Hypothalamus (tissue), 51 donors: ENCODE results near the gene SORBS2.

Experiments
- DNase-seq, 51 donors: peaks; one replicate each; lab custom pipeline; 2025; lab: John Stamatoyannopoulos, UW

Gene SORBS2

GRCh38 chr4:185836241-185837084, 24.5 kb upstream of the SORBS2 start:
- DNase-seq, result no peak

DNA sequence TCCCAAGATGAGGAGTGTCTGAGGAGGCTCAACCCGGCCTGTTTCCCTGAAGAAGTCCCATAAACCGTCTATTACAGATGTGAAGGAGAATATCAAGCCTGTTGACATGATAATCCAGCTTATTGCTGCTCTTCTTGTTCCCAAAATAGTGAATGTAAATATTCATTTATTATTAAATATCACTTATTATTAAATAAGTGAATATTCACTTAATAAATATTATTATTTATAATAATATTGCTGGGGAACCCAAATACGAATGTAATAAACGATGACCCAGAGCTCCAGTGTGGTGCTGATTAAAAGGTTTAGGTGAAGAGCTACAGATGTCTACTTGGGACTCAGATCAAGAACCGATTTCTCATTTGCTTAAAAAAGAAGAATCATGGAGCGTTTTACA, 23.8 kb upstream of the SORBS2 start:
- DNase-seq, result no peak

DNA sequence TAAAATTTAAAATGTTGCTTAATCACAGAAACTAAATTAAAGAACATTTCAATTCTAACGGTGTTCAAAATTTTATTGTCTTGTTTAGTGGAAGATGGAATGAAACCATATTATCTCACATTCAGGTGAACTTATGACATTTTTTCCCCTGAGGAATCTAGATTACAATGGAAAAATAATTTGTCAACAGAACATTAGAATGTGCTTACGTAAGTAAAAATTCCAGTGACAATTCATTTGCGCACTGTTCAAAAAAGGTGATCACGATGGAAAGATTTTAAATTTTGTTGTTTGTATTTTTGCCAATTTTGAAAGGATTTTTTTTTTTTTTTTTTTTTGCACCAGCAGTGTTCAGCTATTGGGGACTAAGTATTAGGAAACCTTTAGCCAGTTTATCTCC, 23.3 kb upstream of the SORBS2 start:
- no peak for DNase-seq

GRCh38 chr4:185834778-185835177, 22.8 kb upstream of the SORBS2 start:
- DNase-seq, result no peak

DNA sequence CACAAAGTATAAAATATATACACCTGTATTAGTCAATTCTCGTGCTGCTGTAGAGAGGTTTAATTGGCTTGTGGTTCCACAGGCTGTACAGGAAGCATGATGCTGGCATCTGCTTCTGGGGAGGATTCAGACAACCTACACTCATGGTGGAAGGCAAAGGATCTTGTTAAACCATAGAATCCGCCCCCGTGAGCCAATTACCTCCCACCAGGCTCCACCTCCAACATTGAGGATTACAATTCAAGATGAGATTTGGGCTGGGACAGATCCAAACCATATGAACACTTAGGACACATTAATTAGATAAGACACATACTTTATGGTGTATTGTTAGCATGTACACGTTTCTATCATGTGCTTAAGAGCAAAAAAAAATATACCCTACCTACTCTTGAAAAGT, 22.1 kb upstream of the SORBS2 start:
- DNase-seq, result no peak

DNA sequence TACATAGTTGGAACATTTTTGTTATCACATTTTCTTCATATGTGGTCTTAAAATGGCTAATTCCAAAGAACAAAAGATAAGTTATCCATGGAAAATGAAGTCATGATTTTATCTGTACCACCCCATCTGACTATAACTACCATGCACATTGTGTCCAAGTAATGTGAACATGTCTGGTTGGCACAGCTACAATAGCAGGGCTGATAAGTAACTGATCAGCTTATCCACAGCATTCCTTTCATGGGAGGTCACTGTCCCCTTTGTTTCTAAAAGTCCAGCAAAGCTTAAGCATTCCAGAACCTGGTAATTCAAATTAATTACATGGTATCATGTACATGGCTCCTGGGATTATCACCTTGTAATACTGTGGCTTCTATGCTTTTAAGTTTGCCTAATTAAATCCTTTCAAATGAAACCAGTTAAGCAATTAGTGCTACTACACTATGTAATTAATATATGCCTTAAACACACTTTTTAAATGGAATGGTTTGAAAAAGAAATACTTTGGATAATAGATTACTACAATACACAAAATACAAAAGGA, 21.1 kb upstream of the SORBS2 start:
- DNase-seq, result no peak

- no peak for DNase-seq
Measured at GRCh38 chr4:185831125-185831815, 19.3 kb upstream of the SORBS2 start.

DNA sequence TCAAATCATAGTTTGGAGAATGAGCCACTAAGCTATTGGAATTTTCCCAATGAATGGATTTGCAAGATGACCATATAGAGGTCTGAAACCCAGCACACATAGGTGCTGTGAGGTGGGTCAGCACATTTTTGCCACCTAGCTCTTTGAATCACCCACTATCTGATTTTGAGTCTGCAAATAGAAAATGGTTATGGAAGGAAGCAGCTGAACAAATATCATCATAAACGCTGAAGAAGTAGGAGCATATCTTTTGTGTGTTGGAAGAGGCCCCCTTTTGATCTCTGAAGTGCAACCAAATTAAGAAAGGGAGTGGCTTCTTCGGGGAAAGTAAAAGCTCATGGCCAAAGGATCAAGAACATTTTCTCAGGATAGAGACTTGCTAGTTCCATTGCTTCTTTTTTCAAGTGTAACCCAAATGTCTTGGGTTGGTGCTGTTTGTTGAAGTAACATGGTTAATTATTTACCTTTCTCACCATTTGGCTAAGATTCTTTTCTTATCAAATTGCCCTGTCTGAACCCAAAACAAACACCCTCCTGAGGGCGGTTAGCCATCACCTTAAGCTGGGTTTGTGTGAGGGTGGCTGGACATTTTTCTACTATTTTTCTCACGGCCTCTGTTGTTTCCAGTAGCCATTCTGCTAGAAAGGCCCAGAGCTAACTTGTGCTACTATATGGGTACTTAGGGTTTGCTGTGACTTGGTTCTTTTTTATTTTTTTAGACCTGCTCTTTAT, 18.4 kb upstream of the SORBS2 start:
- DNase-seq, result no peak

- no peak for DNase-seq
Measured at GRCh38 chr4:185826381-185826780, 14.4 kb upstream of the SORBS2 start.

DNA sequence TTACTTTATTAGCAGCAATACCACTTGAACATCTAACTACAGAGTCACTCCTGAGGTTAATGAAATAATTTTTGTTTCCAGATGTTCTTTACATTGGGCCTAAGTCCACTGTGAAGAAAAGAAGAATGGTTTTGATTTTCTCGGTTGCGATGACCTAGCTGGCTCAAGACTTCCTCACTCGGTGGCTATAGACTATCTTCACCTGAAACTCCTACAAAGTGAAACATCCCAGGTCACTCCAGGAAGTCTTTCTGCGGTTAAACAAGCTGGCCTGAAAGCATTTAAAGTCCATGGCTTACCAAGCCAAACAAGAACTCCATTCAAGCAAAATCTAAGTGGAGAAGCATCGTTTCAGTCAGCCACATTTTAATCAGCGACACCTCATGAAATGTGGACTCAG, 13.7 kb upstream of the SORBS2 start:
- DNase-seq, result no peak

GRCh38 chr4:185822791-185823190, 10.8 kb upstream of the SORBS2 start:
- DNase-seq, result no peak

DNA sequence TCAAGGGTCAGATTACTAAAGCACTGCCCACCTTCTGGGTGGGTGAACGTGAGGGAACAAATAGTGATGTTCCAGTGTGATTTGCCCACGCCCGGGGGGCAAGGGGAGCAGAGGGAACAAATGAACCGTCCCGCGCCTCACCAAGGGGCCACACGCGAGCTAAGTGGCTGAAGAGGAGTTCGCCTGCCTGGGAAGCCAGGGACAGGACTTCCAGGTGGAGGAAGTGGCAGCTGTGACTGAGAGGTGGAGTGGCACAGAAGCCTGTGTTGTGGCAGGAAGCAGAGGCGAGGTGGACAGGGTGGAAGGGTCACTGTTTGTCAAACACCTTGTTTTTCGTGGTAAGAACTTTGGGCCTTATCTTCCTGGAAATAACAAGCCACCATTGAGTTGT, 9.0 kb upstream of the SORBS2 start:
- no peak for DNase-seq

- DNase-seq, result no peak
Measured at GRCh38 chr4:185820146-185821028, 8.4 kb upstream of the SORBS2 start.

GRCh38 chr4:185819144-185819543, 7.2 kb upstream of the SORBS2 start:
- no peak for DNase-seq

- DNase-seq, result no peak
Measured at GRCh38 chr4:185817403-185817818, 5.4 kb upstream of the SORBS2 start.

DNA sequence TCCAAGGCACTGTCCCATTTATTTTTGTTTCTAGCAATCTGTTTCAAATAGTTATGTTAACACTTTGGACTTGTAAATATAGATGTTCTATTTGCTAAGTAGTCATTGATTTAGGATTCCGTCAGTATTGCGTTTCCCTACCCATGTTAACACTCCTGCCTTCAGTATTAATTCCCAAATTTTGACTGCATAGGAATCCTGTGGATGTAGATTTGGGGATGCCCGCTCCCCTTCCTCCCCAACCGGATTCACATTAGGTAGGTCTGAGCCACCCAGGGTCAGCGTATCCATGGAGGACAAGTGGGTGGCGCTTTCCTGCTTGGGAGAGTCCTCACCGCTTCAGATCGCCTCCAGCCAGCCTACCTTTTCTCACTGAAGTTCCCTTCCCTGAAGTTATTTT, 1.1 kb upstream of the SORBS2 start:
- no peak for DNase-seq

- DNase-seq, result peak in 2 of 51 donors; percentile 16 to 52
Measured at GRCh38 chr4:185810746-185811508, 1.1 kb downstream of the SORBS2 start.

GRCh38 chr4:185809533-185810071, 2.4 kb downstream of the SORBS2 start:
- peak in 1 of 51 donors; percentile 30 for DNase-seq

DNA sequence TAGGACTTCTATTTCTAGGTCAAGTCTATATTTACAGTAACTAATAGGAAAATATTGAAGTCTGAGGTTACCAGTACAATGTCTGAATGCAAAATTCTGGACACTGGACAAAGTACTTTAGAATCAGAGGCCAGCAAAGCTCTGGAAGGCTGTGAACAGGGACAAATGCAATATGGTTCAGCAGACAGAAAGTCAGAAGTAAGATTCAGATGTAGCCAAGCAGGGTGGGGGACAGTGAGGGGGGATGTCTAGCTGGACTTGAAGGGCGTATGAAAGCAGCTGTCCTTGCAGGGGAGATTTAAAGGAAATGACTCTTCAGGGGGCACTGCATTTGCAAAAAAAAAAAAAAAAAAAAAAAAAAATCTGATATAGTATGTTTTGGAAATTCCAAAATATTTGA, 2.9 kb downstream of the SORBS2 start:
- no peak for DNase-seq
